Astrocyte of the hippocampus (primary cell): ENCODE results near the gene MOV10.
A peak's percentile ranks its signal among the peaks of the same experiment; 100 is the strongest.

ENCODE experiments used
- DNase-seq: peaks from one replicate; pipeline ENCODE4 v3.0.0; 2011; ENCODE audit warnings: low read depth, low spot score

The MOV10 gene

GRCh38 chr1:112731451-112731850 is 57.0 kb downstream of the MOV10 start:
- no peak for DNase-seq

- DNase-seq, result peak; percentile 63
These were observed 61.3 kb downstream of the MOV10 start for GRCh38 chr1:112735752-112736151.

GRCh38 chr1:112737573-112737972 is 63.1 kb downstream of the MOV10 start:
- DNase-seq, result no peak

GRCh38 chr1:112743174-112744008 is 68.9 kb downstream of the MOV10 start:
- peak; percentile 11 for DNase-seq

- DNase-seq, result peak; percentile 70
These were observed 69.6 kb downstream of the MOV10 start for GRCh38 chr1:112744009-112744578.

- DNase-seq, result no peak
These were observed 73.9 kb downstream of the MOV10 start for GRCh38 chr1:112748396-112748795.
